ENCODE data around the gene TXNIP. TPM values are rescaled to one million over a fixed set of nuclear protein-coding genes. Genes with fewer than 3 reads are reported as not detected.

TXNIP gene
- polyA plus RNA-seq, 1 of the 3 experiments (the other 2 are of a cell fraction) = 44.6 TPM

- peaks cover 0 to 5% of the 10 kb centered on the region in 2 experiments for H3K36me3 ChIP-seq (replicated peaks in 1 of 2; ENCODE audit: control insufficient read depth in 1 of 2, insufficient read depth in 2 of 2, low read length in 1 of 2)
- peaks cover 27% of the 10 kb centered on the region in 2 experiments for H3K4me1 ChIP-seq (ENCODE audit: control insufficient read depth in 1 of 2, insufficient read depth in 2 of 2, low read depth in 1 of 2, low read length in 1 of 2)
- H3K9ac ChIP-seq = peak overlapping the region; percentile 67
- ChIA-PET POLR2A (interaction anchor here (0.6 to 1.5 kb wide), 2 partner anchors 29 to 61 kb away, joined by 4 to 5 read pairs; no protein-coding TSS in a partner anchor), CTCF (interaction anchor here (0.7 to 8.2 kb wide), 39 partner anchors 10 to 151 kb away, joined by 3 to 187 read pairs (median 6); partner anchors contain the start of genes ANKRD34A, HJV, LIX1L and NUDT17)
- peak overlapping the region; percentile 73 for H2AFZ ChIP-seq (ENCODE audit: low read depth)
- H4K20me1 ChIP-seq (ENCODE audit: insufficient read depth) = no peaks in the 10 kb centered on the region
- H3K4me2 ChIP-seq = peak overlapping the region; percentile 72
- no peak overlapping the region; a peak in 1 of 4 replicates for H3K4me3 ChIP-seq (ENCODE audit: low read depth in 2 of 2, low read length in 1 of 2)
- H3K79me2 ChIP-seq (ENCODE audit: insufficient read depth) = no peaks in the 10 kb centered on the region
- H3K27me3 ChIP-seq (ENCODE audit: insufficient read depth) = no peaks in the 10 kb centered on the region
- H3F3A ChIP-seq (replicated peaks; ENCODE audit: insufficient read depth) = peaks cover 22% of the 10 kb centered on the region
- TF ChIP-seq SMC3 (IDR thresholded peaks at IDR 0.05; ENCODE audit: low read depth, low read length) (peak; percentile 91), GATA2 (CRISPR knock-in tag; IDR thresholded peaks at IDR 0.05) (no peak), RAD21 (IDR thresholded peaks at IDR 0.05; ENCODE audit: low read length) (peak; percentile 95), GABPA (IDR thresholded peaks at IDR 0.05; ENCODE audit: low read depth) (no peak)
- TF ChIP-seq, protein P1, sequence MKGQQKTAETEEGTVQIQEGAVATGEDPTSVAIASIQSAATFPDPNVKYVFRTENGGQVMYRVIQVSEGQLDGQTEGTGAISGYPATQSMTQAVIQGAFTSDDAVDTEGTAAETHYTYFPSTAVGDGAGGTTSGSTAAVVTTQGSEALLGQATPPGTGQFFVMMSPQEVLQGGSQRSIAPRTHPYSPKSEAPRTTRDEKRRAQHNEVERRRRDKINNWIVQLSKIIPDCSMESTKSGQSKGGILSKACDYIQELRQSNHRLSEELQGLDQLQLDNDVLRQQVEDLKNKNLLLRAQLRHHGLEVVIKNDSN (IDR thresholded peaks at IDR 0.05; ENCODE audit: borderline replicate concordance, low read depth) = no peak
- TF ChIP-seq, protein P2, sequence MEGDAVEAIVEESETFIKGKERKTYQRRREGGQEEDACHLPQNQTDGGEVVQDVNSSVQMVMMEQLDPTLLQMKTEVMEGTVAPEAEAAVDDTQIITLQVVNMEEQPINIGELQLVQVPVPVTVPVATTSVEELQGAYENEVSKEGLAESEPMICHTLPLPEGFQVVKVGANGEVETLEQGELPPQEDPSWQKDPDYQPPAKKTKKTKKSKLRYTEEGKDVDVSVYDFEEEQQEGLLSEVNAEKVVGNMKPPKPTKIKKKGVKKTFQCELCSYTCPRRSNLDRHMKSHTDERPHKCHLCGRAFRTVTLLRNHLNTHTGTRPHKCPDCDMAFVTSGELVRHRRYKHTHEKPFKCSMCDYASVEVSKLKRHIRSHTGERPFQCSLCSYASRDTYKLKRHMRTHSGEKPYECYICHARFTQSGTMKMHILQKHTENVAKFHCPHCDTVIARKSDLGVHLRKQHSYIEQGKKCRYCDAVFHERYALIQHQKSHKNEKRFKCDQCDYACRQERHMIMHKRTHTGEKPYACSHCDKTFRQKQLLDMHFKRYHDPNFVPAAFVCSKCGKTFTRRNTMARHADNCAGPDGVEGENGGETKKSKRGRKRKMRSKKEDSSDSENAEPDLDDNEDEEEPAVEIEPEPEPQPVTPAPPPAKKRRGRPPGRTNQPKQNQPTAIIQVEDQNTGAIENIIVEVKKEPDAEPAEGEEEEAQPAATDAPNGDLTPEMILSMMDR (IDR thresholded peaks at IDR 0.05) = peak; percentile 87
- H3K9me3 ChIP-seq = no peaks in the 10 kb centered on the region
- DNase-seq = peak; percentile 82
- no peaks in the 10 kb centered on the region for H3K9me2 ChIP-seq
- 26% methylated on average over 9 of the region's 9 CpGs for WGBS (ENCODE audit: low lambda C conversion rate)
- peak overlapping the region; percentile 92 to 99 for H3K27ac ChIP-seq (ENCODE audit: low read depth in 2 of 2, low read length in 1 of 2)
These were observed 18.6 kb downstream of the TXNIP start for GRCh38 chr1:145977486-145978470.

DNA sequence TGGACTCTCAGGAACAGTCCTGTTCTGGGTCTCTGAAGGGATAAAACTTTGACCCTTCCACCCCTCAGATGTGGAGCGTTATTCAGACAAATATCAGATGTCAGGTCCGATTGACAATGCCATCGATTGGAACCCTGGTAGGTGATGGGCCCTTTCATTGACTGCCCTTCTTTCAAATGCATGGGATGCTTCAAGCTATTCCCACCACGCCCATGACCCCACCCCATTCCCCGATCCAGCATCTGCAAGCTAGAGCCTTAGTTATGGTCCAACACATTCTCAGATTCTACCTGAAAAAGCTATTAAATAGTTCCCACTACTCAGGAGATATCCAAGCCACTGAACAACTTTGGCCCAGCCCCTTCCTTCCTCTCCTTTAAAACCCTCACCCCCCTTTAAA, 19.4 kb downstream of the TXNIP start:
- Histone ChIP-seq H3K4me2 (no peak overlapping the region), H3K36me3 (replicated peaks in 1 of 2; ENCODE audit: control insufficient read depth in 1 of 2, insufficient read depth in 2 of 2, low read length in 1 of 2) (peaks cover 0 to 5% of the 10 kb centered on the region in 2 experiments), H3K27ac (ENCODE audit: low read depth in 2 of 2, low read length in 1 of 2) (no peak overlapping the region; a peak in 1 of 4 replicates), H3K4me1 (ENCODE audit: control insufficient read depth in 1 of 2, insufficient read depth in 2 of 2, low read depth in 1 of 2, low read length in 1 of 2) (peaks cover 27% of the 10 kb centered on the region in 2 experiments), H3K4me3 (ENCODE audit: low read depth in 2 of 2, low read length in 1 of 2) (no peak overlapping the region), H3K27me3 (ENCODE audit: insufficient read depth) (no peaks in the 10 kb centered on the region), H3K79me2 (ENCODE audit: insufficient read depth) (no peaks in the 10 kb centered on the region), H4K20me1 (ENCODE audit: insufficient read depth) (no peaks in the 10 kb centered on the region), H2AFZ (ENCODE audit: low read depth) (no peak overlapping the region), H3K9me2 (no peaks in the 10 kb centered on the region), H3F3A (replicated peaks; ENCODE audit: insufficient read depth) (peaks cover 23% of the 10 kb centered on the region), H3K9ac (no peak overlapping the region), H3K9me3 (no peaks in the 10 kb centered on the region)
- 75% methylated on average over 5 of the region's 5 CpGs for WGBS (ENCODE audit: low lambda C conversion rate)
- ChIA-PET POLR2A (interaction anchor here (0.6 to 1.5 kb wide), 2 partner anchors 30 to 61 kb away, joined by 4 to 5 read pairs; no protein-coding TSS in a partner anchor), CTCF (interaction anchor here (1.0 to 8.2 kb wide), 32 partner anchors 9 to 150 kb away, joined by 3 to 187 read pairs (median 7); partner anchors contain the start of genes ANKRD34A, HJV, LIX1L and NUDT17)
- TF ChIP-seq EZH2phosphoT487 (IDR thresholded peaks at IDR 0.05; ENCODE audit: borderline replicate concordance, low read depth) (no peak), GABPA (IDR thresholded peaks at IDR 0.05; ENCODE audit: low read depth) (no peak), RAD21 (IDR thresholded peaks at IDR 0.05; ENCODE audit: low read length) (no peak)
- DNase-seq = no peak
